Smooth muscle cell of the brain vasculature (primary cell): ENCODE results near the gene ZNF606.
"Not testable (repeated sequence)": the region's sequence is repeated elsewhere in the genome, so short reads cannot be mapped to it uniquely, and the experiment has no call there.

ENCODE experiments used
- DNase-seq: peaks from one replicate; pipeline ENCODE4 v3.0.0-alpha.2; 2012; ENCODE audit warnings: low read depth, low spot score

ZNF606 gene

DNA sequence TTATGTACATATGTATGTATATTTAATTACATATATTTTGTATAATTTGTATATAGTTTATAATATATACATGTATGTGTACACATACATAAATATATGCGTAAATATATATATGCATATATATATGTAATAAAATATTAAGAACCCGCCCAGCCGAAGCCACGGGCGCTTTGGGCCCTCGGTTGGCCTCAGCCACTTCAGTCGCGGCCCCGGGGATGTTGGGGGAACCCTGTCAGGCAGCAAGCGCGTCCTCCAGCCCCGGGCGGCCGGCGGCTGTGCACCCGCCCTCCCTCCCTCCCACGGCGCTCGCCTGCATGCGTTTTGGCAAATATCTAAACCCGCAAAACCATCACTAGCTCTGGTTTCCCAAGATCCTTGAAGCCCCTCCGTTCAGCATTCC is 7.9 kb upstream of the ZNF606 start:
- no peak for DNase-seq

DNA sequence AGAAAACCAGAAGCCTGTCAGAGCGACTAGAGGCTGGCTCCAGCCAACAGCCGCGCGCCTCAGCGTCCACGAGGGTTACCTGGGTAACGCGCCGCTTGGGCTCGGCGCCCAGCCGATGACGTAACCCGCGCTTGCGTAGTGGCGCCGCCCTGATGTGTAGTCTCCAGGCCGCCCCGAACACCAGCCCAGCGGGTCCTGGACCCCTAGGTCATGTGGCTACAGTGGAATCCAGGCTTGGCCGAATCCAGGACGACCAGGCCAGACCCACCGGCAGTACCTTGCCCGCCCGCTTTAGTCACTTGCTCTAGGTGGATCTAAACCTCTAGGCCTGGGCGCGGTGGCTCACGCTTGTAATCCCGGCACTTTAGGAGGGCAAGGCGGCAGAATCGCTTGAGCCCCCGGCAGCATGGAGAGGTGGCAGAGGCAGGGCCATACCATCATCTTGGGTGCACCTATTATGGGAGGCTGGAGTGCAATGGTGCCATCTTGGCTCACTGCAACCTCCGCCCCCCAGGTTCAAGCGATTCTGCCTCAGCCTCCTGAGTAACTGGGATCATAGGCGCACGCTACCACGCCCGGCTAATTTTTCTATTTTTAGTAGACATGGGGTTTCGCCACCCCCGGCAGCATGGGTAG is 7.2 kb upstream of the ZNF606 start:
- peak; percentile 44 for DNase-seq

DNA sequence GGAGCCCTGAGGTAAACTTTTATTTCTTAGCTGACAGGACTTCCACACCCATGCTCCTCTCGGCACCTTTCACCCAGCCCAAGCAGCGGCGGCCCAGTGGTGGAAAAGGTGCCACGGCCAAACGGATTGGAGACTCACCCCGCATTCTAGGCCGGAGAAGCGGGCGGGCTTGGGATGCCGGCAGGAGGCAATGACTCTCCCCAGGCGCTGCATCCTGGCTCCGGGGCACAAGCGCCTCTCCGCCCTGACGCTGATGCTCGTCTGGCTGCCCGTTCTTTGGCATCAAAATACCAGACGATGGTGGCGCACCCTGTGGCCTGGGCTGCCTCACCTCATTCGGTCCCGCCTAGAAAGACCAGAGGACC is 6.7 kb upstream of the ZNF606 start:
- DNase-seq = no peak

DNA sequence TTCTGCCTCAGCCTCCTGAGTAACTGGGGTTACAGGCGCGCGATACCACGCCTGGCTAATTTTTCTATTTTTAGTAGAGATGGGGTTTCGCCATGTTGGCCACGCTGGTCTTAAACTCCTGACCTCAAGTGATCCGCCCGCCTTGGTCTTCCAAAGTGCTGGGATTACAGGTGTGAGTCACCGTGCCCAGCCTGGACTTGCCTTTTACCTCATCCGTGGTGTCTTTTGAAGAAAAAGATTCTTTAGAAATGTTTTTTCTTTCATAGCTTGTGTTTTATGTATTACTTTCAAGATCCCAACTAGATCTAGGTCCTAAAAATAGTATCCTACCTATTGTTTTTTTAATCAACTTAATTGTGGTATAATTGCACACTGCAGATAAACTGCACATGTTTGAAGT is 6.3 kb upstream of the ZNF606 start:
- not testable (repeated sequence) for DNase-seq

DNA sequence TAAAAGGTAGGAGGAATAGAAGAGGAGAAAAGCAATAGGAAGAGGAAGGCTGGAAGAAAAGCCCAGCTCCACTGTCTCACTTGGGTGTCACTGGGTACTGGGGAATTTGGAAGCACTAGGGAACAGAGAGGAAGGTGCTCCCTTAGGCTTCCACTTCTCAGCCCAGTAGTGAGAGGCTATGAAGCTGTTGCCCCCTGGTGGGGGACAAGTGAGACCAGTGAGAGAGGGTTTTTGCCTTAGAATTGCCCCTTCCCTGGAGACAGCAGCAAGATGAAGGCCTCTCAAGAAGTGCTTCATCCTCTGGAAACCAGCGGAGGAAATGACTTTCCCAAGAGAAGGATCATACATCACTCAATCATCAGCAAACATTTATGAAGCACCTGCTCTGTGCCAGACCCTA is 4.7 kb upstream of the ZNF606 start:
- DNase-seq = no peak

DNA sequence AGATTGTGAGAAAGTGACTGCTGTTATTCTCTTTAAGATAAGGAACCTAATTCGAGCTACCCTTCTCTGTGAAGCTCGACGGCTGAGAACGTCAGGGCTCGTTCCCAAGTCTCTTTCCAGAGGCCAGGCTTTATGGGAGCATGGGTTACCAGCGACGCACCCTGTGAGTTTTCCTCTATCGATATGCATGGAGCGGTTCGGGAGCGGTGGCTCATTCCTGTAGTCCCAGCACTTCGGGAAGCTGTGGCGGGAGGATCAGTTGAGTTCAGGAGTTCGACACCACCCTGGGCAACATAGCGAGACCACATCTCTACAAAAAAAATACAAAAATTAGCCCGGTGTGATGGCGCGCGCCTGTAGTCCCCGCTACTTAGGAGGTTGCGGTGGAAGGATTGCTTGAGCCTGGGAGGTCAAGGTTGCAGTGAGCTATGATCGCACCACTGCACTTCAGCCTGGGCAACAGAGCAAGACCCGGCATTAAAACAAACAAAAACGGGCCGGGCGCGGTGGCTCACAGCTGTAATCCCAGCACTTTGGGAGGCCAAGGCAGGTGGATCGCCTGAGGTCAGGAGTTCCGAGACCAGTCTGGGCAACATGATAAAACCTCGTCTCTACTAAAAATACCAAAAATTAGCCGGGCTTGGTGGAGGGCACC is 681 bp upstream of the ZNF606 start:
- DNase-seq = no peak

DNA sequence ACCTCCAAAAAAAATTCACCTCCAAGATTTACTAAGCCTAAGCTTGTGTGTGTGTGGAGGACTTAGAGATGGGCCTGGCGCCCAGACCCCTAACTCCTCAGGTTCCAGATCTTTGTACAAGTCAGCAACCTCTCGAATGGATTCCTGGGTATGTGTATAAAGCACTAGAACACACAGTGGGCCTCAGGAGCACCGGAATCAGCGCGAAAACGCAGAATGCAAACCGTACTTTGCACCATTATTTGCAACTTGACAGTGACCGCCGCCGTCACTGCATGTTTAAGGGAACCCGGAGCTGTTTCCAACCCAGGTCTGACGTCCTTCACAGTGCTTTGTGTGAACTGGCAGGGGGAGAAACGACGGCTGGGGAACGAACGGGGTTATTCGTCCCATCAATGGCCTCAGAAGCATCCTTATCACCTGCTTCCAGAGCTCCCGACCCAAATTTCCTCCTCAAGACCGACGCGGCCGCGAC is 688 bp downstream of the ZNF606 start:
- DNase-seq = no peak

DNA sequence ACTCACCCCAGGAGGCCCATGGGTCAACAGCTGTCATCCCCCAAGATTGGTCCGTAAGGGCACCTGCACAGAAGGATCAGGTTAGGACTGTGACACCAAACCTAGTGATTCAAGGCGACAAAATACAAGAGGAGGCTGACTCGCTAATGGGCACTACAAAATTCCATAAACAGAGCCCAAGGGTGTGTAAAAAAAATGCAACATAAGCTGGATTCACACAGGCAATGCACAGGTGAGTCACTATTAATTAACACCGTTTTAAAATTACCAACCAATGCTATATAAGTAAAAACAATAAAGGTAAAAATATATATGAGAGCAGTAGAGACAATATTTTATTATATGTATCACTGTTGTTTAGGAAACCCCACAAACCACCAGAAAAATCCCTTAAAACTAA is 1.9 kb downstream of the ZNF606 start:
- DNase-seq = no peak

DNA sequence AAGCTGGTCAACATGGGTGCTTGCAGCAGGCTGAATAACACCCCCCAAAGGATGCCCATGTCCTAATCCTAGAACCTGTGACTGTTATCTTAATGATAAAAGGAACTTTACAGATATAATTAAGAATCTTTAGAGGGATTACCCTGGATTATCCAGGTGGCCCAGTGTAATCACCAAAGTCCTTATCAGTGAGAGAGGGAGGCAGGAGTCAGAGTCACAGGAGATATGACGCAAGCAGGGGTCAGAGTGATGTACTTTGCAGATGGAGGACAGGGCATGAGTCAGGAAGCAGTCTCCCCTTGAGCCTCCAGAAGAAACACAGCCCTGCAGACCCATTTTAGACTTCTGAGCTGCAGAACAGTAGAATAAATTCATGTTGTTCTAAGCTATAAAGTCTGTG is 9.8 kb downstream of the ZNF606 start:
- no peak for DNase-seq

DNA sequence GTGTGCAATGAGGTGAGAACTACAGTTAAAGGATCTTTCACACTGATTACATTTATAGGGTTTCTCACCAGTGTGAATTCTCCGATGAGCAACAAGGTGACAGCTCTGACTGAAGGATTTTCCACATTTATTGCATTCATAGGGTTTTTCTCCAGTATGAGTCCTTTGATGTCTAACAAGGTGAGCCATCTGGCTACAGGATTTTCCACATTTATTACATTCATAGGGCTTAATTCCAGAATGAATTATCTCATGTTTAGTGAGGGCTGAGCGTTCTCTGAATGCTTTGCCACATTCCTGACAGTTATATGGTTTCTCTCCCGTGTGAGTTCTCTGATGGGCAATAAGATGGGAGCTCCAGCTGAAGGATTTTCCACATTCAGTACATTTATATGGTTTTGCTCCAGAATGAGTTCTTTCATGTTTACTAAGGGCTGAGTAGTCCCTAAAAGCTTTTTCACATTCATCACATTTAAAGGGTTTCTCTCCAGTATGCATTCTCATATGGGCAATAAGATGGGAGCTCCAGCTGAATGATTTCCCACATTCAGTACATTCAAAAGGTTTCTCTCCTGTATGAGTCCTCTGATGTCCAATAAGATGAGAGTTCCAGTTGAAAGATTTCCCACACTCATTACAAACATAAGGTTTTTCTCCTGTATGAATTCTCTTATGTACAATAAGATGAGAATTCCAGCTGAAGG is 23.9 kb downstream of the ZNF606 start:
- no peak for DNase-seq

DNA sequence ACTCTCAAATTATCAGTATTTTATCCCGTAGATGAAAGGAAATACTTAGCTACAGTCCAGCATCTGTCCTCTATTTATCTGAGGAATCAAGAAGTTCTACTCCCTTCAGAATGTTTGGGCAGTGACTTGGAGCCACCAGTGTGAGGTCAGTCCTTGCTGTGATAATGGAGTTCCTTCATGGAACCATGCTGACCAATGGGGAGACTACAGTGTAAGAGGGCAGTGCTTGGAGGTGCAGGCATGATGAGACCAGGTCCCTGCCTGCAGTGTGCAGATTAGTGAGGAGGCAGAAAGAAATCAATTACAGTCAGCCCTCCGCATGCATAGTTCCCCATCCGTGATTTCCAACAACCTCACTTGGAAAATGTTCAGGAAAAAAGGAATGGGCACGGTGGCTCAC is 28.2 kb downstream of the ZNF606 start, which contains the start of gene C19orf18:
TSS of gene C19orf18 (minus strand) at position 101 of the 400 bp plus-strand sequence. CDS start 102 bp downstream, outside the sequence.
- DNase-seq = no peak

DNA sequence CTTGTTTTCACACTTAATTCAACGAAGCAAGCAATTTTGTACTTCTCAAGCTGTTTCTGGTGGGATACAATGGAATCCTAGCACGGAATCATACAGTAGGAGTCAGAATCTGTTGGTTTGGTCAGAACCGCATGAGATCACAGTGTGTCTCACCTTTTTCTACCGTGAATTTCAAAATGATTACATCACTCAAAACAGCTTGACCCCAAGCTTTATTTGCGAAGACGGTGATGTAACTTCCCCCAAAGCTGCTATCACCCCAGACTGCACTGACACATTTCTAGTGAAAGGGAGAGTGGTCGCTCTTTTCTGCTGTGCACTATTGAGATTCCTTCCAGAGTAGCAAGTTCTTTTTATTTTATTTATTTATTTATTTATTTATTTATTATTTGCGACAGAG is 37.9 kb downstream of the ZNF606 start:
- DNase-seq = no peak

DNA sequence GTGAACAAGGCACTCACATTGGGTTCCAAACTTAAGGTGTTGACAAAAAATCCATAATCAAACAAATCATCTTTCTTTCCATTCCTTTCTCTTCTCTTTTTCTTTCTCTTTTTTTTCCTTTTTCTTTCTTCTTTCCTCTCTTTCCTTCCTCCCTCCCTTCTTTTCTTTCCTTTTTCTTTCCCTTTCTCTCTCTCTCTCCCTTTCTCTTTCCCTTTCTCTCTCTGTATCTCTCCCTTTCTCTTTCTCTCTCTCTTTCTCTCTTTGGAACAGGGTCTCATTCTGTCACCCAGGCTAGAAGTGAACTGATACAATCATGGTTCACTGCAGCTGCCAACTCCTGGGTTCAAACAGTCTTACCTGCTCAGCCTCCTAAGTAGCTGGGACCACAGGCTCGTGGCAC is 40.8 kb downstream of the ZNF606 start:
- no peak for DNase-seq

DNA sequence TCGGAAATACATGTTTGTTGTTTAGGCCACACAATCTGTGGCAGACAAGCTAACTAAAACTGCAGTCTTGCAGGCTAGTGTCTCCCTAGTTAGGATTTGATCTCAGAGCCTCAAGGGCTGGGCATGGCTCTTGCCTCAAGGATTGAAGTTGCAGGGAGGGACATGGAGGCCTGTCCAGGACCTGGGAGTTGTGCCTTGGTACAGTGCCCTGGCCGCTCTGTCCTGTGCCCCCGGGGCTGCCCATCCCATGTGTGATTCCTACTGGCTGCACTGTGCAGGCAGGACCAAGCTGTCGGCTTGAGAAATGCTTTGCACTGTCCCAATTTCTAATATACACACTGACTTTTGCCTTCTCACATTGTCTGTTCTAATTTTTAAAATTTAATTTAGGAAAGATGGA is 47.6 kb downstream of the ZNF606 start:
- no peak for DNase-seq

DNA sequence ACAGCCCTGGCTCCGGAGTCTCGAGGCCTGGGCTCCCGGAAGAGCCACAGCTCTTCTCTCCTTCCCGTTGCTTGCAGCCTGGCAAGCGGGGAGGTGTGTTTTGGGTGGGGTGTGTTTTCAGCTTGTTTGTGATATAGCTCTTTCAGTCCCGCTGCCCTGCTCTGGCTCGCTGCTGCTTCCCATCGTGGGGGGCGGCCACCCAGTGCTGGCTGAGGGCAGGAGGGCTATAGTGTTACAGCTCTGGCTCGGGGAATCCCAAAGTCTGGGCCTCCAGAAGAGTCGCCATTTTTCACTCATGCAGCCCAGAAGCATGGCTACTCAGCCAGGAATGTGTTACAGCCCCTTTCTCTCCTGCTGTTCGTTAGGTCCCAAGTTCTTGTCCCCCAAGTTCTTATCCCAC is 52.9 kb downstream of the ZNF606 start:
- no peak for DNase-seq

DNA sequence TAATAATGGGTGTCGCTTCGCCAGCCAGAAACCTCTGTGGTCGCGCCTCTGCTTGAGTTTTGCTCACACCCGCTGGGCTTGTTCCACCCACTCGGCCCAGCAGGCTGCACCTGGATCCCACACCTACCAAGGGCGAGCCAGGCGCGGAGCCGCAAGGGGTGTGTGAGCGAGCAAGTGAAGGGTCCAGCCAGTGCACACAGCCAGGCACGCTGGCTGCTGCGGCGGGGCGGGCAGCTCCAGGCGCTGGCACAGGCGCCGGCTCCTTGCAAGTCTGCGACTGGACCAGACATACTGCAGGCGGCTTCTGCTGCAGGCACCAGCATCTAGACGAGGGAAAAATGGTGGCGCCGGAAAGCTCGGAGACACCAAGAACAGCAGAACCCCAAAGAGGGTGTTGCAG is 53.3 kb downstream of the ZNF606 start:
- no peak for DNase-seq

DNA sequence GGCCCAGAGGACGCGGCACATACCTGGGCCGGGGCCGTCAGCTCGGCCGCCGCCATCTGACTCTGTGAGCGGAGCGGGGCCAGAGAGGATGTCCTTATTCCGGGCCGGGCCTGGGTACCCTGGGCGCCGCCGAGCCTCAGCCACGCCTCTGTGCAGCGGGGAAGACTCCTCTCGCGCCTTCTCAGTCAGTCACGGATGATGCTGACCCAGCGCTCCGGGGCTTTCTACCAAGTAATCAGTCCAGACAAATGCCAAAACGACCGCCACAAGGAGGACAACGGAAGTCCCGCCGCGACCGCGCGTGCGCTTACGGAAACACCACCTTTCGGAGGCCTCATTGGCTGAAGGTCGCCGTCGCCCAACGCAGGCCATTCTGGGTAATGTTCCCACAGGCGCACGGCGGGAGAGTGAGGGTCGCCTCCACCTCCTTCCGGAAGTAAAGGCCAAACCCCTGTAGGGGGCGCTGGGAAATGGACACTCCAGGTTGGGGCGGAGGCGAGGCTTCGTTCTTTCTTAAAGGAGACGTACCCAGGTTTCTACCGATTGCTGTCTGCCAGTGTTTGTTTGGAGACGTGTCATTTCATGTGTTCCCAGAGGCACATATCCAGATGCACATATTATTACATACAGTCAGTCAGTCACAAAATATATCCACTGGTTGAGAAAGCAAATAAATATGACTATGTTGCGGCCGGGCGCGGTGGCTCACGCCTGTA is 55.0 kb downstream of the ZNF606 start, which contains the start of gene ZNF256:
TSS of gene ZNF256 (minus strand) at position 288 of the 716 bp plus-strand sequence. CDS start at position 56, 232 bp downstream.
- peak; percentile 79 for DNase-seq

DNA sequence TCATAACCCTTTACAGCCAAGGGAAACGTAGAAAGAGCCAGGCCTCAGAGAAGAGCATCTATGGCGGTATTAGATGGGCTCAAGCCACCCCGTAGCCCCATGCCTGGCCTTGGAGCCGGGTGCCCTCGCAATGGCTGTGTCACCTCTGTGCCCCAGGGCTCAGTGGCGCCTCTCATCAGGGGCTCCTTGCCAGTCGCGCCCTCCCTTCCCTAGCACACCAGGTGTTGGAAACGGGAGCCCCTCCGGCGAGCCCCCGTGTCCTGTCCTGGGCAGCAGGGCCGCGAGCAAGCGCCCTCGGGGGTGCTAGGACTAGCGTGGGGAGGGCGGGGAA is 55.6 kb downstream of the ZNF606 start:
- no peak for DNase-seq

DNA sequence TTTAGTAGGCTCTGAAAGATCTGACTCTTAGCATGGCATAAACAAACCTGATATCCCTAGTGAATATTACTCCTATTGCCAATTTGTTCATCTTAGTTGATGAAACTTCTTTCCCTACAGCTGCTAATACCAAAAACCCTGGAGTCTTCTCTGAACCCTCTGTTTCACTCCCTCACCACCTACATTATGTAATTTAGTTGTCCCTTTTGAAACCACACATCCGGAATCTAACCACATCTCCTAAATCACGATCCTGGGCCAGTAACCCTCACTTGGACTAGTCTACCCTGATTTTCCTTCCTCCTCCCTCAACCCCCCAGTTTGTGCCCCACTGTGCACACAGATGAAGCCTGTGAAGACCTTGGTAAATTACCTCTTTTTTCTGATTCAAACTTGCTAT is 56.3 kb downstream of the ZNF606 start:
- no peak for DNase-seq

DNA sequence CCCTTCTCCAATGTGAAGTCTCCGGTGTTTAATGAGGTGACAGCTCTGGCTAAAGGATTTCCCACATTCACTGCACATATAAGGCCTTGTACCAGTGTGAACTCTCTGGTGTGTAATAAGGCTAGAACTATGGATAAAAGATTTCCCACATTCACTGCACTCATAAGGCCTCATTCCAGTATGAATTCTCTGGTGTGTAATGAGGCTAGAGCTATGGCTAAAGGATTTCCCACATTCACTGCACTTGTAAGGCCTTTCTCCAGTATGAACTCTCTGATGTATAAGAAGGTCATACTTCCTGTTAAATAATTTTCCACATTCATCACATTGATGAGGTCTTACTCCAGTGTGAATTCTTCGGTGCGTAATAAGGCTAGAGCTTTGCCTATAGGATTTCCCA is 61.0 kb downstream of the ZNF606 start:
- DNase-seq = no peak

DNA sequence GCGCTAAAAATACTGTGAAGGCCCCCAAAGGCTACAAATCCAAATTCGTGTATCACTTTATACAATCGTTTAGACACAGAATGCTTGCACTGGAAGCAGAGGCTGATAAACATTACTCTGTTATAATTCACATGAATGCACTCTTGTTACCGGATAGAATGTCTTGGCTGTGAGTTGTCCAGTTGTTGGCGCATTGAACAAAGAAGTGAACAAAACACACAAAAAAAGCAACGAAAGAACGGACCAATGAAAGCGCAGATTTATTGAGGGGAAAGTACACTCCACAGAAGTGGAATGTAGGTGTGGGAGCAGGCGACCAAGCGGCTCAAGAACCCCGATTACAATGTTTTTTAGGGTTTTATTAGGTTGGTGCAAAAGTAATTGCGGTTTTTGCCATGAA is 66.9 kb downstream of the ZNF606 start:
- DNase-seq = no peak
